Stomach (tissue), 9 donors: Measurements from ENCODE around the gene OLA1. TPM values are rescaled to one million over a fixed set of nuclear protein-coding genes. Genes with fewer than 3 reads are reported as not detected.
A peak's percentile ranks its signal among the peaks of the same experiment; 100 is the strongest.

Source experiments
- DNase-seq, 2 donors: peaks; one replicate each; pipeline versions ENCODE4 v3.0.0 to v3.0.0-alpha.2; 2013 to 2019
- H3K27ac ChIP-seq, 5 donors: fragments of 200-600 bp in 4 of 5; sonication (generic) in 4 of 5; one replicate each; pipeline ENCODE4 v1.5.1; 2013 to 2019; ENCODE audit warnings: mild to moderate bottlenecking in 1 of 5, moderate library complexity in 1 of 5
- H3K27me3 ChIP-seq, 3 donors: fragments of 200-600 bp; sonication (generic); one replicate each; pipeline ENCODE4 v1.5.1; 2017 to 2019; ENCODE audit warnings: mixed run types in 1 of 3
- H3K36me3 ChIP-seq, 4 donors: fragments of 200-600 bp; sonication (generic); 1 replicate in 3 of 4; 2 replicates in 1 of 4; pipeline ENCODE4 v1.5.1; 2016 to 2019
- H3K4me1 ChIP-seq, 4 donors: fragments of 200-600 bp; sonication (generic); one replicate each; pipeline ENCODE4 v1.5.1; 2016 to 2019
- H3K4me3 ChIP-seq, 4 donors: fragments of 200-600 bp; sonication (generic) in 3 of 4; one replicate each; pipeline ENCODE4 v1.5.1; 2016 to 2019; ENCODE audit warnings: mild to moderate bottlenecking in 1 of 4
- H3K9me3 ChIP-seq, 4 donors: fragments of 200-600 bp; sonication (generic); one replicate each; pipeline ENCODE4 v1.5.1; 2016 to 2019
- EP300 ChIP-seq: sonication (generic); formaldehyde crosslinking; IDR thresholded peaks from one replicate; pipeline ENCODE4 v1.6.1; 2017; ENCODE audit warnings: antibody characterized with exemption
- POLR2A ChIP-seq, 4 donors: fragments of 450-650 bp; IDR thresholded peaks; one replicate each; pipeline ENCODE4 v1.6.1; 2016; ENCODE audit warnings: antibody characterized with exemption in 4 of 4, control low read depth in 2 of 4, mild to moderate bottlenecking in 1 of 4, moderate library complexity in 1 of 4
- POLR2AphosphoS5 ChIP-seq, 3 donors: sonication (generic); formaldehyde crosslinking; IDR thresholded peaks; one replicate each; pipeline ENCODE4 v1.6.1; 2016; ENCODE audit warnings: antibody characterized with exemption in 3 of 3
- WGBS, 5 donors: extraction: QIAGEN DNeasy Blood & Tissue Kit in 3 of 5; methylation state at CpG; one replicate each; pipeline versions ENCODE4 v1.1.5 to v1.1.7; 2013 to 2018; 5-methylcytosine and 5-hydroxymethylcytosine counted together
- intact Hi-C: fragments of 100-400 bp; cut with DNase I; formaldehyde crosslinking; loops from one replicate; pipeline ENCODE4 v1.15.1; 2023; ENCODE audit warnings: low total_unique reads
- polyA plus RNA-seq, 3 donors: library from polyadenylated mRNA; stranded (reverse); fragments of 200-250 nt; gene quantifications; one replicate each; pipeline ENCODE4 v1.2.3, GENCODE V29; 2013
- total RNA-seq, 5 donors: library from RNA; depleted of rRNA; stranded (reverse); fragments of >200 nt; gene quantifications; one replicate each; pipeline versions ENCODE4 v1.1.0 to v1.2.3, GENCODE V29; 2014 to 2016
- TF ChIP-seq, protein P1 (sequence below), 7 experiments: fragments of 450-650 bp in 4 of 7; fragments of 200-600 bp in 3 of 7; sonication (generic) in 3 of 7; IDR thresholded peaks; one replicate each; pipeline ENCODE4 v1.5.1; 2016 to 2019; ENCODE audit warnings: antibody characterized with exemption in 7 of 7, control low read depth in 2 of 7, mild to moderate bottlenecking in 1 of 7
- donor health status: healthy with polysubstance abuse.
- donor health status: Bipolar disorder and iron deficiency.
- donor health status: healthy.

OLA1 gene
- total and polyA plus RNA-seq, 8 donors = 20.6 to 149 (median 75.3) TPM

DNA sequence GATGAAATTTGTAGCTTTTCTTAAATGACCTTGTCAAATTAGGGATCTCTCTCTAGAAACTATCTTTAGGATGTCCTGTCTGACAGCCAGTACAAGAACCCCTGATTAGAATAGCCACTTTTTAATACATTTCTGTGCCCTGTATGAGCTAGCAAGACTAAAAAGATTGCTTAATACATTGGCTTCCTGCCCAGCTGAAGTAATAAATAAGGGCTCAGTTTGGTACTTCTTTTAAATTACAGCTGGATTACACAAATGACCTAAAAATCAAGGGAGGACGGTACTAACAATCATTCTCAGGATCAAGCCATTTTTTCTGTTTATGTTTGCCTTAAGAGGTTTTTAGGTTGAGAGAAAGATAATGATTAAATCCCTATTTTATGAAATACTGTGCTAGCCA, 11.6 kb upstream of the OLA1 start:
- peak in 1 of 2 donors; percentile 61 for DNase-seq
- Histone ChIP-seq H3K27me3 (peaks cover 0 to 5% (median 0%) of the 10 kb centered on the region in 3 donors), H3K4me1 (peaks cover 0 to 5% (median 0%) of the 10 kb centered on the region in 4 donors), H3K4me3 (no peak overlapping the region), H3K27ac (no peak overlapping the region), H3K36me3 (no peaks in the 10 kb centered on the region), H3K9me3 (no peaks in the 10 kb centered on the region)
- intact Hi-C loops = no loop called here
- TF ChIP-seq POLR2AphosphoS5 (IDR thresholded peaks at IDR 0.05) = no peak
- WGBS, 5 donors = 13 to 43% (median 38%) methylated on average over 1 of the region's 1 CpG

GRCh38 chr2:174254267-174254666, 5.9 kb upstream of the OLA1 start:
- no peak for TF ChIP-seq POLR2AphosphoS5 (IDR thresholded peaks at IDR 0.05)
- TF ChIP-seq, protein P1, sequence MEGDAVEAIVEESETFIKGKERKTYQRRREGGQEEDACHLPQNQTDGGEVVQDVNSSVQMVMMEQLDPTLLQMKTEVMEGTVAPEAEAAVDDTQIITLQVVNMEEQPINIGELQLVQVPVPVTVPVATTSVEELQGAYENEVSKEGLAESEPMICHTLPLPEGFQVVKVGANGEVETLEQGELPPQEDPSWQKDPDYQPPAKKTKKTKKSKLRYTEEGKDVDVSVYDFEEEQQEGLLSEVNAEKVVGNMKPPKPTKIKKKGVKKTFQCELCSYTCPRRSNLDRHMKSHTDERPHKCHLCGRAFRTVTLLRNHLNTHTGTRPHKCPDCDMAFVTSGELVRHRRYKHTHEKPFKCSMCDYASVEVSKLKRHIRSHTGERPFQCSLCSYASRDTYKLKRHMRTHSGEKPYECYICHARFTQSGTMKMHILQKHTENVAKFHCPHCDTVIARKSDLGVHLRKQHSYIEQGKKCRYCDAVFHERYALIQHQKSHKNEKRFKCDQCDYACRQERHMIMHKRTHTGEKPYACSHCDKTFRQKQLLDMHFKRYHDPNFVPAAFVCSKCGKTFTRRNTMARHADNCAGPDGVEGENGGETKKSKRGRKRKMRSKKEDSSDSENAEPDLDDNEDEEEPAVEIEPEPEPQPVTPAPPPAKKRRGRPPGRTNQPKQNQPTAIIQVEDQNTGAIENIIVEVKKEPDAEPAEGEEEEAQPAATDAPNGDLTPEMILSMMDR (IDR thresholded peaks at IDR 0.05) = no peak
- Histone ChIP-seq H3K27ac (no peak overlapping the region), H3K9me3 (no peaks in the 10 kb centered on the region), H3K4me3 (no peak overlapping the region), H3K4me1 (peaks cover 0 to under 1% (median under 1%) of the 10 kb centered on the region in 4 donors), H3K27me3 (no peaks in the 10 kb centered on the region), H3K36me3 (no peaks in the 10 kb centered on the region)
- 92 to 97% (median 94%) methylated on average over 6 of the region's 6 CpGs for WGBS, 5 donors
- no peak for DNase-seq
- intact Hi-C loops = no loop called here

- intact Hi-C loops = no loop called here
- WGBS, 5 donors = 57 to 60% (median 58%) methylated on average over 16 of the region's 16 CpGs
Measured at GRCh38 chr2:174248998-174249592, 763 bp upstream of the OLA1 start.

GRCh38 chr2:174247474-174248186, 702 bp downstream of the OLA1 start:
- TF ChIP-seq POLR2AphosphoS5 (IDR thresholded peaks at IDR 0.05) (no peak), POLR2A (IDR thresholded peaks at IDR 0.05) (no peak), EP300 (no peak)
- TF ChIP-seq, protein P1 (IDR thresholded peaks at IDR 0.05) = no peak
- H3K27me3 ChIP-seq = no peaks in the 10 kb centered on the region
- peak overlapping the region; percentile 75 to 89 (median 82) for H3K4me3 ChIP-seq
- H3K27ac ChIP-seq = peak overlapping the region; percentile 85 to 92 (median 92)
- intact Hi-C loops = no loop called here
- H3K36me3 ChIP-seq = peaks cover 0 to 24% (median 14%) of the 10 kb centered on the region in 4 donors
- H3K9me3 ChIP-seq = no peaks in the 10 kb centered on the region
- peaks cover 3 to 41% (median 24%) of the 10 kb centered on the region in 4 donors for H3K4me1 ChIP-seq
- peak in 1 of 2 donors; percentile 45 for DNase-seq
- WGBS, 5 donors = 8 to 18% (median 13%) methylated on average over 11 to 14 of the region's 14 CpGs

More at GRCh38 chr2:174248998-174249592, 763 bp upstream of the OLA1 start:
- Histone ChIP-seq H3K4me1 (peaks cover 3 to 38% (median 24%) of the 10 kb centered on the region in 4 donors), H3K36me3 (peaks cover 0 to 19% (median 9%) of the 10 kb centered on the region in 4 donors), H3K9me3 (no peaks in the 10 kb centered on the region), H3K4me3 (peak overlapping the region; percentile 75 to 89 (median 82)), H3K27me3 (no peaks in the 10 kb centered on the region), H3K27ac (peak overlapping the region; percentile 85 to 92 (median 90))
- TF ChIP-seq POLR2A (IDR thresholded peaks at IDR 0.05) (no peak), POLR2AphosphoS5 (IDR thresholded peaks at IDR 0.05) (no peak), EP300 (no peak)
- TF ChIP-seq, protein P1 (IDR thresholded peaks at IDR 0.05) = no peak
- DNase-seq = no peak
